Tibial artery (tissue), 4 donors: ENCODE data around the gene GRIK1.

Experiments used
- DNase-seq, 2 donors: peaks; one replicate each; pipeline ENCODE4 v3.0.0-alpha.2; 2019
- H3K27ac ChIP-seq, 2 donors: fragments of 200-600 bp; sonication (generic) in 1 of 2; 1 replicate in 1 of 2; 2 replicates in 1 of 2; pipeline ENCODE4 v1.5.1; 2018 to 2019; ENCODE audit warnings: mild to moderate bottlenecking in 1 of 2
- H3K27me3 ChIP-seq, 2 donors: fragments of 200-600 bp; sonication (generic) in 1 of 2; one replicate each; pipeline versions ENCODE4 v1.5.1 to v1.6.0; 2016 to 2019
- H3K36me3 ChIP-seq, 3 donors: fragments of 200-600 bp; sonication (generic) in 2 of 3; one replicate each; pipeline ENCODE4 v1.5.1; 2016 to 2019; ENCODE audit warnings: mild to moderate bottlenecking in 2 of 3
- H3K4me1 ChIP-seq, 4 donors: fragments of 200-600 bp; sonication (generic) in 2 of 4; 1 replicate in 3 of 4; 2 replicates in 1 of 4; pipeline ENCODE4 v1.5.1; 2016 to 2019
- H3K4me3 ChIP-seq, 2 donors: fragments of 200-600 bp; sonication (generic) in 1 of 2; 1 replicate in 1 of 2; 2 replicates in 1 of 2; pipeline ENCODE4 v1.5.1; 2018 to 2019; ENCODE audit warnings: mild to moderate bottlenecking in 2 of 2
- H3K9me3 ChIP-seq, 3 donors: fragments of 200-600 bp; sonication (generic) in 1 of 3; one replicate each; pipeline ENCODE4 v1.5.1; 2016 to 2019
- intact Hi-C: fragments of 100-400 bp; cut with DNase I; formaldehyde crosslinking; loops from one replicate; pipeline ENCODE4 v1.15.0; 2023; ENCODE audit warnings: low total_unique reads
- TF ChIP-seq, protein P1 (sequence below), 2 experiments: fragments of 200-600 bp in 1 of 2; fragments of 450-650 bp in 1 of 2; IDR thresholded peaks; one replicate each; pipeline ENCODE4 v1.5.1; 2017 to 2019; ENCODE audit warnings: antibody characterized with exemption in 2 of 2, mild to moderate bottlenecking in 1 of 2, moderate library complexity in 1 of 2

GRIK1 gene

GRCh38 chr21:29626801-29627470, 312.9 kb downstream of the GRIK1 start:
- H3K27me3 ChIP-seq, result no peaks in the 10 kb centered on the region
- H3K4me1 ChIP-seq, result no peaks in the 10 kb centered on the region
- intact Hi-C loops, result no loop called here
- no peaks in the 10 kb centered on the region for H3K36me3 ChIP-seq
- no peak for DNase-seq
- H3K4me3 ChIP-seq, result no peak overlapping the region
- H3K9me3 ChIP-seq, result no peaks in the 10 kb centered on the region
- no peak overlapping the region for H3K27ac ChIP-seq
- TF ChIP-seq, protein P1, sequence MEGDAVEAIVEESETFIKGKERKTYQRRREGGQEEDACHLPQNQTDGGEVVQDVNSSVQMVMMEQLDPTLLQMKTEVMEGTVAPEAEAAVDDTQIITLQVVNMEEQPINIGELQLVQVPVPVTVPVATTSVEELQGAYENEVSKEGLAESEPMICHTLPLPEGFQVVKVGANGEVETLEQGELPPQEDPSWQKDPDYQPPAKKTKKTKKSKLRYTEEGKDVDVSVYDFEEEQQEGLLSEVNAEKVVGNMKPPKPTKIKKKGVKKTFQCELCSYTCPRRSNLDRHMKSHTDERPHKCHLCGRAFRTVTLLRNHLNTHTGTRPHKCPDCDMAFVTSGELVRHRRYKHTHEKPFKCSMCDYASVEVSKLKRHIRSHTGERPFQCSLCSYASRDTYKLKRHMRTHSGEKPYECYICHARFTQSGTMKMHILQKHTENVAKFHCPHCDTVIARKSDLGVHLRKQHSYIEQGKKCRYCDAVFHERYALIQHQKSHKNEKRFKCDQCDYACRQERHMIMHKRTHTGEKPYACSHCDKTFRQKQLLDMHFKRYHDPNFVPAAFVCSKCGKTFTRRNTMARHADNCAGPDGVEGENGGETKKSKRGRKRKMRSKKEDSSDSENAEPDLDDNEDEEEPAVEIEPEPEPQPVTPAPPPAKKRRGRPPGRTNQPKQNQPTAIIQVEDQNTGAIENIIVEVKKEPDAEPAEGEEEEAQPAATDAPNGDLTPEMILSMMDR (IDR thresholded peaks at IDR 0.05), result no peak

DNA sequence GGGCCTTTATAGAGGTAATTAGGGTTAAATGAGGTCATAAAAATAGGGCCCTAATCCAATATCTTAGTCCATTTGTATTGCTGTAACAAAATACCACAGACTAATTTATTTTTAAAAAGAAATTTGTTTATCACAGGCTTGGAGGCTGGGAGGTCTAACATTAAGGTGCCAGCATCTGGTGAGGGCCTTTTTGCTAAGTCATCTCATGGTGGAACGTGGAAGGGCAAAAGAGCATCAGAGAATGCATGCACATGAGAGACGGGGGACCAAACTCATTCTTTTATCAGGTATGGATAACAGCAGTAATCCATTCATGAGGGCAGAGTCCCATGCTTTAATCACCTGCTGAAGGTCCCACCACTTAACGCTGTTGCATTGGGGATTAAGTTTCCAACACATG, 313.8 kb downstream of the GRIK1 start:
- no peaks in the 10 kb centered on the region for H3K4me1 ChIP-seq
- H3K9me3 ChIP-seq, result no peaks in the 10 kb centered on the region
- no peak for DNase-seq
- intact Hi-C loops, result no loop called here
- H3K4me3 ChIP-seq, result no peak overlapping the region
- TF ChIP-seq, protein P1 (IDR thresholded peaks at IDR 0.05), result no peak
- no peaks in the 10 kb centered on the region for H3K36me3 ChIP-seq
- H3K27ac ChIP-seq, result no peak overlapping the region
- H3K27me3 ChIP-seq, result no peaks in the 10 kb centered on the region

DNA sequence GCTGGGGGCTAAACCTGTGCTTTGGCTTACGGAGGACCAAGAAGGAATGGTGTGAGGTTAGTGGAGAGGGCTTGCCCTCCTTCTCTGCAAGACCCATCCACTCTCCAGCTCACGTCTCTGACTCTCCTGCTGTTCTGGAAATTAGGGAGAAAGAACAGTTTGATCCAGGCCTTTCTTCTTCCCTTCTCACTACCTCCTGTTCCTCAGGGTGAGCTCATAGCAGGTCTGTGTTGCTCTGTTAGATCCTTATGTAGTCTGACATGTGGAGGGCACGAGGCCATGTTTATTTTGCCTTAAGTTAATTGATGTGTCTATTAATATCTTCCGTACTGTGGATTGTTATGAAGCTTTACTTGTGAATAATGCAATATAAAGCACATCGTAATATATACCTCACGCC, 315.0 kb downstream of the GRIK1 start:
- no peaks in the 10 kb centered on the region for H3K4me1 ChIP-seq
- DNase-seq, result no peak

GRCh38 chr21:29621525-29621924, 318.3 kb downstream of the GRIK1 start:
- H3K4me1 ChIP-seq, result no peaks in the 10 kb centered on the region
- H3K36me3 ChIP-seq, result no peaks in the 10 kb centered on the region
- no peak for DNase-seq
- intact Hi-C loops, result no loop called here
- TF ChIP-seq, protein P1 (IDR thresholded peaks at IDR 0.05), result no peak
- H3K4me3 ChIP-seq, result no peak overlapping the region
- H3K9me3 ChIP-seq, result no peaks in the 10 kb centered on the region
- no peak overlapping the region for H3K27ac ChIP-seq
- no peaks in the 10 kb centered on the region for H3K27me3 ChIP-seq

More for the DNA sequence above, 315.0 kb downstream of the GRIK1 start:
- no peak overlapping the region for H3K4me3 ChIP-seq
- intact Hi-C loops, result no loop called here
- no peak overlapping the region for H3K27ac ChIP-seq
- TF ChIP-seq, protein P1 (IDR thresholded peaks at IDR 0.05), result no peak
- no peaks in the 10 kb centered on the region for H3K27me3 ChIP-seq
- no peaks in the 10 kb centered on the region for H3K9me3 ChIP-seq
- no peaks in the 10 kb centered on the region for H3K36me3 ChIP-seq

GRCh38 chr21:29616209-29616751, 323.5 kb downstream of the GRIK1 start:
- Histone ChIP-seq H3K27ac (no peak overlapping the region), H3K4me1 (no peaks in the 10 kb centered on the region), H3K9me3 (no peaks in the 10 kb centered on the region), H3K36me3 (no peaks in the 10 kb centered on the region), H3K4me3 (no peak overlapping the region), H3K27me3 (no peaks in the 10 kb centered on the region)
- intact Hi-C loops, result no loop called here
- TF ChIP-seq, protein P1 (IDR thresholded peaks at IDR 0.05), result no peak
- no peak for DNase-seq
